Activated CD8-positive, alpha-beta memory T cell treated with anti-CD3 and anti-CD28 coated beads for 36 hours (primary cell): ENCODE results near the gene MTG1. TPM values are rescaled to one million over a fixed set of nuclear protein-coding genes. Genes with fewer than 3 reads are reported as not detected.
"Not testable (repeated sequence)": the region's sequence is repeated elsewhere in the genome, so short reads cannot be mapped to it uniquely, and the experiment has no call there.

Experiments
- CTCF ChIA-PET: fragments of 350-600 bp; sonication (Branson Sonifier 250); formaldehyde crosslinking; loops from one replicate; lab custom pipeline; 2021; ENCODE audit warnings: antibody characterized with exemption; lab: Charles Lee
- POLR2A ChIA-PET: fragments of 350-600 bp; sonication (Branson Sonifier 250); formaldehyde crosslinking; loops from one replicate; lab custom pipeline; 2021; ENCODE audit warnings: antibody characterized with exemption; lab: Charles Lee
- total RNA-seq, 2 experiments: library from RNA; stranded (reverse); gene quantifications; one replicate each; pipeline ENCODE4 v1.2.3, GENCODE V29; 2021

MTG1 gene
- total RNA-seq, 2 experiments from 2014 or later, result 54.2 to 54.7 TPM

- CTCF ChIA-PET, result interaction anchor here (0.5 to 1.5 kb wide), 4 partner anchors 13 to 32 kb away, joined by 3 to 5 read pairs (median 4); no protein-coding TSS in a partner anchor
- POLR2A ChIA-PET, result interaction anchor here (1.2 kb wide), 1 partner anchor 98 kb away, joined by 3 read pairs; no protein-coding TSS in a partner anchor
Observed at GRCh38 chr10:133357285-133358161, 36.4 kb upstream of the MTG1 start, which contains the start of gene FUOM. TSS of gene FUOM (minus strand) at chr10:133358019. CDS start at chr10:133358007, 12 bp downstream.

GRCh38 chr10:133358162-133358924 is 35.6 kb upstream of the MTG1 start:
- ChIA-PET CTCF (interaction anchor here (0.5 to 1.5 kb wide), 5 partner anchors 12 to 40 kb away, joined by 3 to 5 read pairs (median 4); no protein-coding TSS in a partner anchor), POLR2A (interaction anchor here (1.2 kb wide), 1 partner anchor 99 kb away, joined by 3 read pairs; no protein-coding TSS in a partner anchor)

- POLR2A ChIA-PET, result no interaction called here
- CTCF ChIA-PET, result interaction anchor here (1.1 to 1.5 kb wide), 2 partner anchors 11 to 41 kb away, joined by 3 to 4 read pairs; no protein-coding TSS in a partner anchor
Observed at GRCh38 chr10:133358925-133359310, 35.0 kb upstream of the MTG1 start.

GRCh38 chr10:133359554-133359971 is 34.4 kb upstream of the MTG1 start:
- POLR2A ChIA-PET, result no interaction called here
- CTCF ChIA-PET, result interaction anchor here (1.1 kb wide), 1 partner anchor 41 kb away, joined by 3 read pairs; no protein-coding TSS in a partner anchor

GRCh38 chr10:133359972-133360610 is 33.9 kb upstream of the MTG1 start:
- ChIA-PET POLR2A (no interaction called here), CTCF (interaction anchor here (2.3 kb wide), 1 partner anchor 31 kb away, joined by 10 read pairs; no protein-coding TSS in a partner anchor)

GRCh38 chr10:133361227-133361626 is 32.7 kb upstream of the MTG1 start:
- ChIA-PET POLR2A (interaction anchor here (0.6 kb wide), 2 partner anchors 40 to 60 kb away, joined by 4 to 5 read pairs; no protein-coding TSS in a partner anchor), CTCF (interaction anchor here (2.3 kb wide), 1 partner anchor 32 kb away, joined by 10 read pairs; no protein-coding TSS in a partner anchor)

GRCh38 chr10:133361773-133362441 is 32.0 kb upstream of the MTG1 start:
- POLR2A ChIA-PET, result interaction anchor here (0.6 kb wide), 2 partner anchors 37 to 59 kb away, joined by 4 to 6 read pairs; no protein-coding TSS in a partner anchor
- CTCF ChIA-PET, result interaction anchor here (2.3 kb wide), 1 partner anchor 32 kb away, joined by 10 read pairs; no protein-coding TSS in a partner anchor

- POLR2A ChIA-PET, result no interaction called here
- CTCF ChIA-PET, result interaction anchor here (1.1 kb wide), 1 partner anchor 33 kb away, joined by 4 read pairs; no protein-coding TSS in a partner anchor
Observed at GRCh38 chr10:133362846-133363245, 31.1 kb upstream of the MTG1 start.

- ChIA-PET CTCF (no interaction called here), POLR2A (no interaction called here)
Observed at GRCh38 chr10:133364645-133365431, 29.1 kb upstream of the MTG1 start.

GRCh38 chr10:133365461-133366129 is 28.4 kb upstream of the MTG1 start:
- ChIA-PET CTCF (no interaction called here), POLR2A (no interaction called here)

- CTCF ChIA-PET, result no interaction called here
- POLR2A ChIA-PET, result no interaction called here
Observed at GRCh38 chr10:133366130-133366478, 27.9 kb upstream of the MTG1 start.

- CTCF ChIA-PET, result no interaction called here
- POLR2A ChIA-PET, result no interaction called here
Observed at GRCh38 chr10:133366751-133367150, 27.2 kb upstream of the MTG1 start.

- POLR2A ChIA-PET, CTCF ChIA-PET: not testable (repeated sequence)
Observed at GRCh38 chr10:133367461-133367860, 26.5 kb upstream of the MTG1 start.

GRCh38 chr10:133368153-133368552 is 25.8 kb upstream of the MTG1 start:
- CTCF ChIA-PET, result no interaction called here
- POLR2A ChIA-PET, result no interaction called here

- POLR2A ChIA-PET, result no interaction called here
- CTCF ChIA-PET, result interaction anchor here (0.6 to 1.2 kb wide), 3 partner anchors 12 to 41 kb away, joined by 4 to 6 read pairs (median 5); partner anchors contain the start of gene FUOM
Observed at GRCh38 chr10:133370030-133370786, 23.7 kb upstream of the MTG1 start.

GRCh38 chr10:133372507-133372906 is 21.4 kb upstream of the MTG1 start:
- POLR2A ChIA-PET, result no interaction called here
- CTCF ChIA-PET, result interaction anchor here (1.3 kb wide), 1 partner anchor 43 kb away, joined by 4 read pairs; no protein-coding TSS in a partner anchor
